GM12891 (cell line): ENCODE data around the gene NFATC2.

Experiments
- DNase-seq: peaks from one replicate; pipeline ENCODE4 v3.0.0; 2011; ENCODE audit warnings: low spot score; ENCODE audit not compliant: insufficient read length
- FAIRE-seq: peaks from 2 replicates; lab custom pipeline; 2011; peaks lifted over from hg19 to GRCh38; lab: Jason Lieb, UNC
- PAX5 ChIP-seq: IDR thresholded peaks from 2 replicates; pipeline ENCODE4 v1.6.1; 2011; ENCODE audit warnings: low read length, moderate library complexity, mild to moderate bottlenecking; ENCODE audit not compliant: insufficient read depth, severe bottlenecking
- POLR2A ChIP-seq: IDR thresholded peaks from 2 replicates; pipeline ENCODE4 v1.6.1; 2011; ENCODE audit warnings: low read depth, low read length, control low read depth
- POLR2AphosphoS5 ChIP-seq: IDR thresholded peaks from 2 replicates; pipeline ENCODE4 v1.6.1; 2011; ENCODE audit warnings: low read depth, low read length, control low read depth
- POU2F2 ChIP-seq: IDR thresholded peaks from 2 replicates; pipeline ENCODE4 v1.6.1; 2011; ENCODE audit warnings: low read depth, mild to moderate bottlenecking, control low read depth, low read length, moderate library complexity
- SPI1 ChIP-seq: IDR thresholded peaks from 2 replicates; pipeline ENCODE4 v1.6.1; 2011; ENCODE audit warnings: low read depth, low read length, control low read depth
- TAF1 ChIP-seq: IDR thresholded peaks from 2 replicates; pipeline ENCODE4 v1.6.1; 2011; ENCODE audit warnings: low read depth, low read length, control low read depth

The NFATC2 gene

GRCh38 chr20:51393571-51393970 is 148.9 kb downstream of the NFATC2 start:
- no peak for TF ChIP-seq PAX5
- no peak for TF ChIP-seq POU2F2
- DNase-seq (no peak), FAIRE-seq (no peak)

- no peak for FAIRE-seq
- TF ChIP-seq POLR2A = no peak
- no peak for TF ChIP-seq POU2F2
- no peak for TF ChIP-seq POLR2AphosphoS5
- no peak for TF ChIP-seq TAF1
- TF ChIP-seq SPI1 = no peak
- TF ChIP-seq PAX5 = no peak
- no peak for DNase-seq
These were observed 149.8 kb downstream of the NFATC2 start for GRCh38 chr20:51392614-51393186.

GRCh38 chr20:51391926-51392325 is 150.6 kb downstream of the NFATC2 start:
- no peak for TF ChIP-seq TAF1
- no peak for TF ChIP-seq POLR2A
- no peak for TF ChIP-seq POU2F2
- no peak for TF ChIP-seq SPI1
- TF ChIP-seq POLR2AphosphoS5 = no peak
- no peak for TF ChIP-seq PAX5
- FAIRE-seq (no peak), DNase-seq (no peak)

DNA sequence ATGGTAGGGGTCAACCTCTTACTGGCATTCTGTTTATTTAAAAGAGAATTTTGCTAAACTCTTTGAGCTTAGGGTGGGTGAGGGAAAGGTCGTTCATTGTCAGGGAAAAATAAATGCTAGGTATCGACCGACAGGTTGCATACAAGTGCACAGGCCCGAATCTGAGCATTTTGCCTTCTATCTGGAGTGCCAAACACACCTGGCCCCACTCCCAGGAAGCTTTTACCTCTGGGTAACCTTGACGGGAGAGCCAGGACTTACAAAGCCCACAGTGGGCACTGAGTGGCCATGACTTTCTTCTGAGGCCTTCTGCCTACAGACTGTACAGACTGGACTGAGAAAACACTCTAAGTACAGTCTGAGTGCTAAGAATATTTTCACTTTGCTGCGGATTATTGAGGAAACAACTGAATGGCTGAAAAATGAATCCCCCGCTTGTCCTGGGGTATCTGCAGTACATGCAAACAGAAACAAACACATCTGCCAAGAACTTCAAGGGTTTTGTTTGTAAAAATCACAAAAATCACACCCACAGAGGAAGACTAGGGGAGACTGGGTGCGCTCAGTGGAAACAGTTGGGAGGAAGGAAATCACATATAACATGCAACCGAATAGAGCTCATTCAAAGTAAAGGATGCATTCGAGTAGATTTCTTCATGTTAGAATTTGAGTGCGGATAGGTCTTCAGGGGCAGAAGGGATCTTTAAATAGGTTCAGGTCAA is 152.8 kb downstream of the NFATC2 start:
- DNase-seq (no peak), FAIRE-seq (no peak)
- TF ChIP-seq POLR2A (no peak), SPI1 (no peak), POU2F2 (no peak), POLR2AphosphoS5 (no peak), PAX5 (no peak), TAF1 (no peak)

- no peak for DNase-seq
- no peak for TF ChIP-seq POU2F2
- no peak for TF ChIP-seq POLR2A
- no peak for TF ChIP-seq SPI1
- TF ChIP-seq TAF1 = no peak
- no peak for TF ChIP-seq POLR2AphosphoS5
- FAIRE-seq = no peak
These were observed 153.6 kb downstream of the NFATC2 start for GRCh38 chr20:51388756-51389542.

- FAIRE-seq (no peak), DNase-seq (no peak)
- TF ChIP-seq TAF1 (no peak), POLR2AphosphoS5 (no peak), POLR2A (no peak), SPI1 (no peak), PAX5 (no peak), POU2F2 (no peak)
These were observed 154.3 kb downstream of the NFATC2 start for GRCh38 chr20:51388227-51388626.

- FAIRE-seq (no peak), DNase-seq (no peak)
- TF ChIP-seq TAF1 = no peak
- no peak for TF ChIP-seq PAX5
- no peak for TF ChIP-seq SPI1
- no peak for TF ChIP-seq POLR2AphosphoS5
- no peak for TF ChIP-seq POU2F2
- no peak for TF ChIP-seq POLR2A
These were observed 155.2 kb downstream of the NFATC2 start for GRCh38 chr20:51387125-51387875.

DNA sequence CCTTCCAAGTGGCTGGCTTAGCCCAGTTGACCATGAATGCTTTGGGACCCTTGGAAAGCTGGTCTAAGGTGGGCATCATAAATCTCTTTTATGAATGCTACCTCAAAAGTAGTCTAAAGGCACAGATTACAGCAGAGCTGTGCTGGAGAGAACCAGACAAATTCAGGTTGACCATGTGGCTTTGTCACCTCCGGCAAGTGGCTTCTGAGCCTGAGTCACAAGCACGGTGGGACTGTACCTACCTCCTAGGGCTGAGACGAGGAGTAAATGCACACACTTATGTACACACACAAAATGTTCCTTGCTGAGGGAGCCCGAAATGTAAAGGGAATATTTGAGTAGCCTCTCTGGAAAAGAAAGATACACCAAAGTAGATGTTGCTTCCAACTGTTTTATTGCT is 155.9 kb downstream of the NFATC2 start:
- DNase-seq = no peak
- TF ChIP-seq TAF1 (no peak), POU2F2 (no peak), SPI1 (no peak), PAX5 (no peak), POLR2AphosphoS5 (no peak), POLR2A (no peak)
- FAIRE-seq = no peak

DNA sequence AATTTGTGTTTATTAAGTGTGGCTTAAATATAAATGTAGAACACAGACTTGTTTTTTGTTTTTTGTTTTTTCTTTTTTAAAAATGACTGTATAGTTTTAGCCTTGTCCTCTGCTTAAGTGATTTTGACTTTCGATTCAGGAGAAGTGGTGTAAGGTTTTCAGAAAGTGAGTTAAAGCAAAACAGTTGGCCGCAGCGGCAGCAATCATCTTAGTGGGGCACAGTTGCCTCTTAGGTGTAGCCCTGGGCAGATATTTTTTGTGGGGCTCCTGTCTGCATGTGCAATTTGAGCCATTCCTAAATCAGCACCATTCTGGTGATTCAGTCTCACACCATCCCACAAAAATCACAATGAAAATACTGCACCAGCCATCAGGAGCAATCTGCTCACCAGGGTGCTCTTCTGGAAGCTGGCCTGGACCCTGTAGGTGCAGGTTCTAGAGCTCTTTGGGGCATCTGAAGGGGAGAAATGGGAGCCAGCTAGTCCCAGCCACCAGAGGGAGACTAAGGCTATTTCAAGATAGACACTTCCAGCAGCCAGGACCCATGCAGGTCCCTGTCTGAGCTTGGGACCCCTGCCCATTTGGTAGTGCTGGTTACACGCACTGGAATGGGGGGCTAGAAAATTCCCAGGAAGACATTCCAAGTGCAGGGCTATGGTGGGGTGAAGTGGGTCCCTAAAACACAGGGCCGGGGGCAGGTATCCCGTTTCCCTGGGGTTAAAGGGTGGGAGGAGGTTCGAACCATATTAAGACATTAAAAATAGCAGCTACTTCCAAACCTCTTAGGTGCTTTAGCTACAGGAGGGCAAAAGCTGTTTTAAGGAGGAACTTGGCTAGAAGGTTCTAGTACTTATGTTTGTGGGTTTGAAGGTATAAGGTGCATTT is 156.6 kb downstream of the NFATC2 start:
- TF ChIP-seq TAF1 = no peak
- TF ChIP-seq POLR2AphosphoS5 = no peak
- TF ChIP-seq SPI1 = no peak
- TF ChIP-seq PAX5 = no peak
- no peak for TF ChIP-seq POLR2A
- no peak for TF ChIP-seq POU2F2
- FAIRE-seq (no peak), DNase-seq (no peak)
